H7 (cell line): ENCODE data around the gene STXBP1. TPM values are rescaled to one million over a fixed set of nuclear protein-coding genes. Genes with fewer than 3 reads are reported as not detected.

Source experiments
- DNase-seq: peaks from one replicate; pipeline ENCODE4 v3.0.0; 2012
- H3K27me3 ChIP-seq: 2 replicates; pipeline ENCODE4 v1.6.0; 2011; ENCODE audit warnings: mild to moderate bottlenecking, low read length; ENCODE audit not compliant: control insufficient read depth, insufficient read depth
- H3K36me3 ChIP-seq: replicated peaks from 2 replicates; pipeline ENCODE4 v1.5.1; 2011; ENCODE audit warnings: low read length; ENCODE audit not compliant: control insufficient read depth, insufficient read depth
- H3K4me3 ChIP-seq: 2 replicates; pipeline ENCODE4 v1.5.1; 2011; ENCODE audit warnings: low read depth, mild to moderate bottlenecking, control low read depth, low read length, moderate library complexity; ENCODE audit not compliant: insufficient read depth
- total RNA-seq: library from RNA; depleted of rRNA; stranded (reverse); fragments of >200 nt; shearing (Covaris generic); gene quantifications from 2 replicates; pipeline ENCODE4 v1.2.3, GENCODE V29; 2014

Gene STXBP1
- total RNA-seq, 1 experiment from 2014 or later = 5.9 TPM

GRCh38 chr9:127726871-127727270, 114.8 kb downstream of the STXBP1 start:
- Histone ChIP-seq H3K4me3 (no peak overlapping the region), H3K36me3 (no peaks in the 10 kb centered on the region)
- DNase-seq = no peak

GRCh38 chr9:127728808-127729207, 116.7 kb downstream of the STXBP1 start:
- no peak for DNase-seq
- Histone ChIP-seq H3K36me3 (no peaks in the 10 kb centered on the region), H3K27me3 (no peaks in the 10 kb centered on the region)

More at GRCh38 chr9:127726871-127727270, 114.8 kb downstream of the STXBP1 start:
- H3K27me3 ChIP-seq = no peaks in the 10 kb centered on the region

GRCh38 chr9:127729522-127730256, 117.6 kb downstream of the STXBP1 start:
- peak; percentile 58 for DNase-seq
- Histone ChIP-seq H3K27me3 (no peaks in the 10 kb centered on the region), H3K36me3 (no peaks in the 10 kb centered on the region), H3K4me3 (no peak overlapping the region)

More at GRCh38 chr9:127728808-127729207, 116.7 kb downstream of the STXBP1 start:
- no peak overlapping the region for H3K4me3 ChIP-seq

GRCh38 chr9:127730262-127730661, 118.2 kb downstream of the STXBP1 start:
- DNase-seq = no peak
- H3K27me3 ChIP-seq = no peaks in the 10 kb centered on the region
- H3K4me3 ChIP-seq = no peak overlapping the region
- no peaks in the 10 kb centered on the region for H3K36me3 ChIP-seq

- no peaks in the 10 kb centered on the region for H3K27me3 ChIP-seq
- H3K4me3 ChIP-seq = no peak overlapping the region
- H3K36me3 ChIP-seq = no peaks in the 10 kb centered on the region
- DNase-seq = no peak
Measured at GRCh38 chr9:127730799-127731410, 118.8 kb downstream of the STXBP1 start.

- no peak overlapping the region for H3K4me3 ChIP-seq
- H3K36me3 ChIP-seq = no peaks in the 10 kb centered on the region
- DNase-seq = no peak
- no peaks in the 10 kb centered on the region for H3K27me3 ChIP-seq
Measured at GRCh38 chr9:127731938-127732337, 119.9 kb downstream of the STXBP1 start.

GRCh38 chr9:127732444-127732843, 120.4 kb downstream of the STXBP1 start:
- H3K36me3 ChIP-seq = no peaks in the 10 kb centered on the region
- no peaks in the 10 kb centered on the region; the same call in 1 of the 2 replicates for H3K27me3 ChIP-seq
- DNase-seq = no peak
- H3K4me3 ChIP-seq = no peak overlapping the region

GRCh38 chr9:127733614-127734013, 121.5 kb downstream of the STXBP1 start:
- DNase-seq = no peak
- Histone ChIP-seq H3K4me3 (no peak overlapping the region), H3K27me3 (no peaks in the 10 kb centered on the region; the same call in 1 of the 2 replicates), H3K36me3 (no peaks in the 10 kb centered on the region)

- DNase-seq = no peak
- H3K4me3 ChIP-seq = 0 out of 2 replicates have a peak overlapping the region, but pooled peaks have one; percentile 65
- no peaks in the 10 kb centered on the region for H3K36me3 ChIP-seq
- no peaks in the 10 kb centered on the region; the same call in 1 of the 2 replicates for H3K27me3 ChIP-seq
Measured at GRCh38 chr9:127734247-127734746, 122.2 kb downstream of the STXBP1 start.

- Histone ChIP-seq H3K36me3 (no peaks in the 10 kb centered on the region), H3K4me3 (peak within 1 kb of the TSS; percentile 65), H3K27me3 (peaks cover under 1% of the 10 kb centered on the region; the same call in 1 of the 2 replicates)
- peak; percentile 98 for DNase-seq
Measured at GRCh38 chr9:127734747-127735529, 122.9 kb downstream of the STXBP1 start, which contains the start of gene TOR2A. Gene TOR2A (minus strand): TSS chr9:127735294. CDS start chr9:127735270, 24 bp downstream.

- no peak overlapping the region for H3K4me3 ChIP-seq
- no peak for DNase-seq
- H3K36me3 ChIP-seq = no peaks in the 10 kb centered on the region
- H3K27me3 ChIP-seq = peaks cover 2% of the 10 kb centered on the region; the same call in 1 of the 2 replicates
Measured at GRCh38 chr9:127735530-127736185, 123.6 kb downstream of the STXBP1 start.

- Histone ChIP-seq H3K4me3 (no peak overlapping the region), H3K27me3 (peaks cover 6% of the 10 kb centered on the region; the same call in 1 of the 2 replicates), H3K36me3 (no peaks in the 10 kb centered on the region)
- no peak for DNase-seq
Measured at GRCh38 chr9:127738666-127739065, 126.6 kb downstream of the STXBP1 start.

- DNase-seq = no peak
- H3K27me3 ChIP-seq = peaks cover 6% of the 10 kb centered on the region; the same call in 1 of the 2 replicates
- no peaks in the 10 kb centered on the region for H3K36me3 ChIP-seq
- H3K4me3 ChIP-seq = no peak overlapping the region
Measured at GRCh38 chr9:127739614-127740330, 127.7 kb downstream of the STXBP1 start.
